ENCODE results near the gene GTF3C5.
"Not testable (repeated sequence)": the region's sequence is repeated elsewhere in the genome, so short reads cannot be mapped to it uniquely, and the experiment has no call there.

Gene GTF3C5

GRCh38 chr9:133031496-133031911 is 707 bp downstream of the GTF3C5 start:
- no peak for DNase-seq

- no peak for DNase-seq
These were observed 1.4 kb downstream of the GTF3C5 start for GRCh38 chr9:133032171-133032570.

- no peak for DNase-seq
These were observed 4.9 kb downstream of the GTF3C5 start for GRCh38 chr9:133035669-133036068.

GRCh38 chr9:133037775-133038515 is 7.1 kb downstream of the GTF3C5 start:
- DNase-seq, result no peak

- not testable (repeated sequence) for DNase-seq
These were observed 10.2 kb downstream of the GTF3C5 start for GRCh38 chr9:133040892-133041479.

- no peak for DNase-seq
These were observed 11.2 kb downstream of the GTF3C5 start for GRCh38 chr9:133041958-133042357.

- no peak for DNase-seq
These were observed 11.9 kb downstream of the GTF3C5 start for GRCh38 chr9:133042676-133043075.

GRCh38 chr9:133043449-133044035 is 12.7 kb downstream of the GTF3C5 start:
- no peak for DNase-seq

GRCh38 chr9:133044125-133044524 is 13.3 kb downstream of the GTF3C5 start:
- no peak for DNase-seq

GRCh38 chr9:133044661-133045060 is 13.9 kb downstream of the GTF3C5 start:
- no peak for DNase-seq

GRCh38 chr9:133045132-133045531 is 14.3 kb downstream of the GTF3C5 start:
- no peak for DNase-seq

GRCh38 chr9:133046196-133046899 is 15.6 kb downstream of the GTF3C5 start:
- DNase-seq, result no peak

- no peak for DNase-seq
These were observed 16.1 kb downstream of the GTF3C5 start for GRCh38 chr9:133046900-133047295.

- DNase-seq, result no peak
These were observed 17.8 kb downstream of the GTF3C5 start for GRCh38 chr9:133048595-133048994.

- no peak for DNase-seq
These were observed 18.2 kb downstream of the GTF3C5 start for GRCh38 chr9:133049043-133049442.

- DNase-seq, result no peak
These were observed 19.3 kb downstream of the GTF3C5 start for GRCh38 chr9:133050142-133050541.

- peak; percentile 13 for DNase-seq
These were observed 20.0 kb downstream of the GTF3C5 start for GRCh38 chr9:133050781-133051180.

GRCh38 chr9:133051281-133051900 is 20.6 kb downstream of the GTF3C5 start:
- DNase-seq, result no peak

- DNase-seq, result no peak
These were observed 21.3 kb downstream of the GTF3C5 start for GRCh38 chr9:133051966-133052539.

GRCh38 chr9:133054194-133054890 is 23.5 kb downstream of the GTF3C5 start:
- no peak for DNase-seq

- no peak for DNase-seq
These were observed 24.2 kb downstream of the GTF3C5 start for GRCh38 chr9:133054966-133055365.

- DNase-seq, result no peak
These were observed 25.1 kb downstream of the GTF3C5 start for GRCh38 chr9:133055788-133056420.

Data from DMS153 (cell line).